ENCODE data around the gene MRPS21.

MRPS21 gene

GRCh38 chr1:150293433-150294253 is at the start of gene MRPS21:
TSS of gene MRPS21 (plus strand) at chr1:150293861. CDS start at chr1:150294367, 506 bp downstream.
- peak; percentile 60 to 81 for DNase-seq

- no peak for DNase-seq
These were observed 43.7 kb upstream of the MRPS21 start for GRCh38 chr1:150249936-150250335.

GRCh38 chr1:150256198-150256553 is 37.5 kb upstream of the MRPS21 start:
- DNase-seq: no peak

- DNase-seq: no peak
These were observed 36.9 kb upstream of the MRPS21 start for GRCh38 chr1:150256554-150257341.

- DNase-seq: no peak
These were observed 35.8 kb upstream of the MRPS21 start, which contains the start of gene CA14 for GRCh38 chr1:150257624-150258585. TSS of gene CA14 (plus strand) at chr1:150257774. CDS start at chr1:150258129, 355 bp downstream.

GRCh38 chr1:150259217-150259616 is 34.4 kb upstream of the MRPS21 start:
- DNase-seq: no peak

GRCh38 chr1:150259758-150260669 is 33.6 kb upstream of the MRPS21 start:
- no peak for DNase-seq

GRCh38 chr1:150261367-150261766 is 32.3 kb upstream of the MRPS21 start:
- DNase-seq: no peak

- DNase-seq: no peak
These were observed 31.0 kb upstream of the MRPS21 start for GRCh38 chr1:150262388-150263320.

GRCh38 chr1:150263549-150263948 is 30.1 kb upstream of the MRPS21 start:
- DNase-seq: no peak

GRCh38 chr1:150267896-150268295 is 25.8 kb upstream of the MRPS21 start:
- no peak for DNase-seq

GRCh38 chr1:150268340-150268704 is 25.3 kb upstream of the MRPS21 start:
- DNase-seq: no peak

GRCh38 chr1:150268705-150269403 is 24.8 kb upstream of the MRPS21 start, which contains the start of gene APH1A:
TSS of gene APH1A (minus strand) at chr1:150269016. CDS start at chr1:150268810, 206 bp downstream.
- peak; percentile 74 to 89 for DNase-seq

GRCh38 chr1:150269451-150269850 is 24.2 kb upstream of the MRPS21 start:
- no peak for DNase-seq

GRCh38 chr1:150271291-150271959 is 22.2 kb upstream of the MRPS21 start:
- DNase-seq: no peak

GRCh38 chr1:150273311-150273710 is 20.4 kb upstream of the MRPS21 start:
- DNase-seq: no peak

- no peak for DNase-seq
These were observed 13.4 kb upstream of the MRPS21 start for GRCh38 chr1:150280138-150280707.

- peak in 1 of 2 experiments; percentile 49 for DNase-seq
These were observed 12.4 kb upstream of the MRPS21 start for GRCh38 chr1:150281221-150281757.
